ENCODE results near the gene TTC21A.

Gene TTC21A

GRCh38 chr3:39144748-39145380, 37.4 kb downstream of the TTC21A start:
- peaks cover 71% of the 10 kb centered on the region for H3K79me2 ChIP-seq (ENCODE audit: control insufficient read depth, insufficient read depth, low read length, unreplicated experiment)
- no peak overlapping the region for H3K27ac ChIP-seq (ENCODE audit: low read depth, low read length)
- H3K36me3 ChIP-seq (ENCODE audit: insufficient read depth, low read length): peaks cover 19% of the 10 kb centered on the region; the same call in 1 of the 2 replicates
- no peak overlapping the region for H3K4me3 ChIP-seq (ENCODE audit: low read depth, low read length)
- no peak overlapping the region for H2AFZ ChIP-seq (ENCODE audit: low read length, unreplicated experiment)
- H3K27me3 ChIP-seq (ENCODE audit: insufficient read depth, low read length): no peaks in the 10 kb centered on the region
- H3K4me1 ChIP-seq (ENCODE audit: control insufficient read depth, insufficient read depth, low read length, unreplicated experiment): peaks cover 63% of the 10 kb centered on the region

- Histone ChIP-seq H2AFZ (ENCODE audit: low read length, unreplicated experiment) (no peak overlapping the region), H3K27me3 (ENCODE audit: insufficient read depth, low read length) (no peaks in the 10 kb centered on the region), H3K27ac (ENCODE audit: low read depth, low read length) (peak overlapping the region; percentile 85), H3K4me3 (ENCODE audit: low read depth, low read length) (0 out of 2 replicates have a peak overlapping the region, but pooled peaks have one; percentile 46), H3K36me3 (ENCODE audit: insufficient read depth, low read length) (peaks cover 17% of the 10 kb centered on the region; the same call in 1 of the 2 replicates), H3K4me1 (ENCODE audit: control insufficient read depth, insufficient read depth, low read length, unreplicated experiment) (peaks cover 69% of the 10 kb centered on the region), H3K79me2 (ENCODE audit: control insufficient read depth, insufficient read depth, low read length, unreplicated experiment) (peaks cover 80% of the 10 kb centered on the region)
Observed at GRCh38 chr3:39146083-39146501, 38.6 kb downstream of the TTC21A start.

- peak overlapping the region; percentile 85 for H3K27ac ChIP-seq (ENCODE audit: low read depth, low read length)
- peaks cover 80% of the 10 kb centered on the region for H3K79me2 ChIP-seq (ENCODE audit: control insufficient read depth, insufficient read depth, low read length, unreplicated experiment)
- H2AFZ ChIP-seq (ENCODE audit: low read length, unreplicated experiment): no peak overlapping the region
- no peaks in the 10 kb centered on the region for H3K27me3 ChIP-seq (ENCODE audit: insufficient read depth, low read length)
- peaks cover 17% of the 10 kb centered on the region; the same call in 1 of the 2 replicates for H3K36me3 ChIP-seq (ENCODE audit: insufficient read depth, low read length)
- H3K4me3 ChIP-seq (ENCODE audit: low read depth, low read length): peak overlapping the region; percentile 46
- H3K4me1 ChIP-seq (ENCODE audit: control insufficient read depth, insufficient read depth, low read length, unreplicated experiment): peaks cover 69% of the 10 kb centered on the region
Observed at GRCh38 chr3:39146611-39147591, 39.4 kb downstream of the TTC21A start.

- peak overlapping the region; percentile 85 for H3K27ac ChIP-seq (ENCODE audit: low read depth, low read length)
- peaks cover 63% of the 10 kb centered on the region for H3K4me1 ChIP-seq (ENCODE audit: control insufficient read depth, insufficient read depth, low read length, unreplicated experiment)
- peaks cover 77% of the 10 kb centered on the region for H3K79me2 ChIP-seq (ENCODE audit: control insufficient read depth, insufficient read depth, low read length, unreplicated experiment)
- H3K36me3 ChIP-seq (ENCODE audit: insufficient read depth, low read length): peaks cover 13% of the 10 kb centered on the region; the same call in 1 of the 2 replicates
- no peaks in the 10 kb centered on the region for H3K27me3 ChIP-seq (ENCODE audit: insufficient read depth, low read length)
- H2AFZ ChIP-seq (ENCODE audit: low read length, unreplicated experiment): no peak overlapping the region
- peak overlapping the region; percentile 35 for H3K4me3 ChIP-seq (ENCODE audit: low read depth, low read length)
Observed at GRCh38 chr3:39147711-39148434, 40.4 kb downstream of the TTC21A start.

GRCh38 chr3:39148435-39149058, 41.1 kb downstream of the TTC21A start:
- Histone ChIP-seq H3K4me1 (ENCODE audit: control insufficient read depth, insufficient read depth, low read length, unreplicated experiment) (peaks cover 63% of the 10 kb centered on the region), H3K79me2 (ENCODE audit: control insufficient read depth, insufficient read depth, low read length, unreplicated experiment) (peaks cover 76% of the 10 kb centered on the region), H3K27ac (ENCODE audit: low read depth, low read length) (peak overlapping the region; percentile 85)

GRCh38 chr3:39149059-39149455, 41.6 kb downstream of the TTC21A start:
- H3K27ac ChIP-seq (ENCODE audit: low read depth, low read length): peak overlapping the region; percentile 85; the same call in 1 of the 2 replicates
- no peak overlapping the region for H2AFZ ChIP-seq (ENCODE audit: low read length, unreplicated experiment)
- H3K4me1 ChIP-seq (ENCODE audit: control insufficient read depth, insufficient read depth, low read length, unreplicated experiment): peaks cover 63% of the 10 kb centered on the region
- no peak overlapping the region for H3K4me3 ChIP-seq (ENCODE audit: low read depth, low read length)
- peaks cover 13% of the 10 kb centered on the region; the same call in 1 of the 2 replicates for H3K36me3 ChIP-seq (ENCODE audit: insufficient read depth, low read length)
- H3K27me3 ChIP-seq (ENCODE audit: insufficient read depth, low read length): no peaks in the 10 kb centered on the region
- H3K79me2 ChIP-seq (ENCODE audit: control insufficient read depth, insufficient read depth, low read length, unreplicated experiment): peaks cover 71% of the 10 kb centered on the region

More at GRCh38 chr3:39148435-39149058, 41.1 kb downstream of the TTC21A start:
- H3K4me3 ChIP-seq (ENCODE audit: low read depth, low read length): peak overlapping the region; percentile 35
- H3K36me3 ChIP-seq (ENCODE audit: insufficient read depth, low read length): peaks cover 13% of the 10 kb centered on the region; the same call in 1 of the 2 replicates
- no peaks in the 10 kb centered on the region for H3K27me3 ChIP-seq (ENCODE audit: insufficient read depth, low read length)
- no peak overlapping the region for H2AFZ ChIP-seq (ENCODE audit: low read length, unreplicated experiment)

- H3K27ac ChIP-seq (ENCODE audit: low read depth, low read length): no peak overlapping the region
- peak overlapping the region; percentile 93; the same call in 1 of the 2 replicates for H3K4me3 ChIP-seq (ENCODE audit: low read depth, low read length)
- H2AFZ ChIP-seq (ENCODE audit: low read length, unreplicated experiment): no peak overlapping the region
- peaks cover 13% of the 10 kb centered on the region; the same call in 1 of the 2 replicates for H3K36me3 ChIP-seq (ENCODE audit: insufficient read depth, low read length)
- no peaks in the 10 kb centered on the region for H3K27me3 ChIP-seq (ENCODE audit: insufficient read depth, low read length)
- peaks cover 70% of the 10 kb centered on the region for H3K79me2 ChIP-seq (ENCODE audit: control insufficient read depth, insufficient read depth, low read length, unreplicated experiment)
- peaks cover 63% of the 10 kb centered on the region for H3K4me1 ChIP-seq (ENCODE audit: control insufficient read depth, insufficient read depth, low read length, unreplicated experiment)
Observed at GRCh38 chr3:39149498-39150147, 42.1 kb downstream of the TTC21A start.

- peaks cover 64% of the 10 kb centered on the region for H3K79me2 ChIP-seq (ENCODE audit: control insufficient read depth, insufficient read depth, low read length, unreplicated experiment)
- H3K4me3 ChIP-seq (ENCODE audit: low read depth, low read length): peak overlapping the region; percentile 93
- peaks cover 63% of the 10 kb centered on the region for H3K4me1 ChIP-seq (ENCODE audit: control insufficient read depth, insufficient read depth, low read length, unreplicated experiment)
- no peaks in the 10 kb centered on the region for H3K27me3 ChIP-seq (ENCODE audit: insufficient read depth, low read length)
- H2AFZ ChIP-seq (ENCODE audit: low read length, unreplicated experiment): no peak overlapping the region
- H3K27ac ChIP-seq (ENCODE audit: low read depth, low read length): peak overlapping the region; percentile 97
- peaks cover 7% of the 10 kb centered on the region; the same call in 1 of the 2 replicates for H3K36me3 ChIP-seq (ENCODE audit: insufficient read depth, low read length)
Observed at GRCh38 chr3:39150148-39150802, 42.8 kb downstream of the TTC21A start.
